HG02623 (cell line): ENCODE measurements around the gene SPRED2.
A peak's percentile ranks its signal among the peaks of the same experiment; 100 is the strongest.

Experiments used
- ATAC-seq: cut with Tn5 transposase; IDR thresholded peaks from one replicate; pipeline ENCODE4 v1.9.1; 2021; ENCODE audit warnings: moderate library complexity; ENCODE audit not compliant: unreplicated experiment

The SPRED2 gene

GRCh38 chr2:65432227-65433190 is at the start of gene SPRED2:
Gene SPRED2, minus strand, starts transcription at chr2:65432599. Its CDS starts 612 bp downstream, at chr2:65431987.
- ATAC-seq = peak; percentile 23

- no peak for ATAC-seq
Measured at GRCh38 chr2:65481961-65482360, 49.6 kb upstream of the SPRED2 start.

- no peak for ATAC-seq
Measured at GRCh38 chr2:65479524-65479923, 47.1 kb upstream of the SPRED2 start.

- ATAC-seq = no peak
Measured at GRCh38 chr2:65478498-65479135, 46.2 kb upstream of the SPRED2 start.

GRCh38 chr2:65477590-65477989 is 45.2 kb upstream of the SPRED2 start:
- ATAC-seq = no peak

- no peak for ATAC-seq
Measured at GRCh38 chr2:65476778-65477177, 44.4 kb upstream of the SPRED2 start.

- no peak for ATAC-seq
Measured at GRCh38 chr2:65475000-65475399, 42.6 kb upstream of the SPRED2 start.

- no peak for ATAC-seq
Measured at GRCh38 chr2:65473045-65473444, 40.6 kb upstream of the SPRED2 start.

- ATAC-seq = no peak
Measured at GRCh38 chr2:65471409-65471808, 39.0 kb upstream of the SPRED2 start.

GRCh38 chr2:65466551-65466950 is 34.2 kb upstream of the SPRED2 start:
- ATAC-seq = no peak

GRCh38 chr2:65465857-65466256 is 33.5 kb upstream of the SPRED2 start:
- ATAC-seq = no peak

GRCh38 chr2:65465124-65465523 is 32.7 kb upstream of the SPRED2 start:
- no peak for ATAC-seq

- no peak for ATAC-seq
Measured at GRCh38 chr2:65464604-65465003, 32.2 kb upstream of the SPRED2 start.

GRCh38 chr2:65458999-65459398 is 26.6 kb upstream of the SPRED2 start:
- no peak for ATAC-seq

GRCh38 chr2:65456886-65457285 is 24.5 kb upstream of the SPRED2 start:
- no peak for ATAC-seq

- ATAC-seq = no peak
Measured at GRCh38 chr2:65456064-65456463, 23.7 kb upstream of the SPRED2 start.

- ATAC-seq = no peak
Measured at GRCh38 chr2:65453916-65454315, 21.5 kb upstream of the SPRED2 start.

GRCh38 chr2:65452150-65452895 is 19.9 kb upstream of the SPRED2 start:
- no peak for ATAC-seq

GRCh38 chr2:65450810-65451209 is 18.4 kb upstream of the SPRED2 start:
- ATAC-seq = no peak

GRCh38 chr2:65450393-65450792 is 18.0 kb upstream of the SPRED2 start:
- no peak for ATAC-seq

- ATAC-seq = no peak
Measured at GRCh38 chr2:65443509-65444186, 11.2 kb upstream of the SPRED2 start.
